ENCODE data around the gene CYP4X1.
"Not testable (repeated sequence)": the region's sequence is repeated elsewhere in the genome, so short reads cannot be mapped to it uniquely, and the experiment has no call there.

CYP4X1 gene
- total RNA-seq: 0 reads per million in 3 experiments

GRCh38 chr1:47023268-47024140 lies at the start of gene CYP4X1:
TSS of gene CYP4X1 (plus strand) at chr1:47023669. CDS start at chr1:47023818, 149 bp downstream.
- DNase-seq: no peak

GRCh38 chr1:46983166-46983829 lies 40.2 kb upstream of the CYP4X1 start:
- DNase-seq: no peak

GRCh38 chr1:46983830-46984586 lies 39.5 kb upstream of the CYP4X1 start:
- DNase-seq: no peak

- not testable (repeated sequence) for DNase-seq
Measured at GRCh38 chr1:46990541-46990940, 32.9 kb upstream of the CYP4X1 start.

GRCh38 chr1:46991083-46991923 lies 32.2 kb upstream of the CYP4X1 start:
- DNase-seq: no peak

GRCh38 chr1:46996659-46997281 lies 26.7 kb upstream of the CYP4X1 start:
- no peak for DNase-seq

GRCh38 chr1:47002211-47002610 lies 21.3 kb upstream of the CYP4X1 start:
- no peak for DNase-seq

GRCh38 chr1:47003896-47004403 lies 19.5 kb upstream of the CYP4X1 start:
- no peak for DNase-seq

GRCh38 chr1:47006437-47006836 lies 17.0 kb upstream of the CYP4X1 start:
- not testable (repeated sequence) for DNase-seq

GRCh38 chr1:47013293-47013692 lies 10.2 kb upstream of the CYP4X1 start:
- no peak for DNase-seq

GRCh38 chr1:47021070-47021469 lies 2.4 kb upstream of the CYP4X1 start:
- DNase-seq: no peak

GRCh38 chr1:47024141-47024801 lies 802 bp downstream of the CYP4X1 start:
- DNase-seq: no peak

GRCh38 chr1:47030170-47030805 lies 6.8 kb downstream of the CYP4X1 start:
- no peak for DNase-seq

GRCh38 chr1:47031059-47031458 lies 7.6 kb downstream of the CYP4X1 start:
- DNase-seq: no peak

- DNase-seq: no peak
Measured at GRCh38 chr1:47031585-47031984, 8.1 kb downstream of the CYP4X1 start.

- DNase-seq: no peak
Measured at GRCh38 chr1:47036764-47037163, 13.3 kb downstream of the CYP4X1 start.

GRCh38 chr1:47059376-47059775 lies 35.9 kb downstream of the CYP4X1 start:
- DNase-seq: no peak

GRCh38 chr1:47067097-47067594 lies 43.7 kb downstream of the CYP4X1 start, which contains the start of gene CYP4Z1:
TSS of gene CYP4Z1 (plus strand) at chr1:47067231. CDS start at chr1:47067491, 260 bp downstream.
- DNase-seq: no peak

- not testable (repeated sequence) for DNase-seq
Measured at GRCh38 chr1:47069080-47069479, 45.6 kb downstream of the CYP4X1 start.

- DNase-seq: not testable (repeated sequence)
Measured at GRCh38 chr1:47069509-47069908, 46.0 kb downstream of the CYP4X1 start.
